HepG2 (cell line): ENCODE measurements around the gene FSTL1. TPM values are rescaled to one million over a fixed set of nuclear protein-coding genes. Genes with fewer than 3 reads are reported as not detected.

Source experiments
- AHR ChIP-seq: IDR thresholded peaks from 2 replicates; pipeline ENCODE4 v1.6.1; 2018; ENCODE audit warnings: missing genetic modification reagents, missing compliant biosample characterization
- ARNT ChIP-seq: fragments of 450-650 bp; IDR thresholded peaks from 2 replicates; pipeline ENCODE4 v1.6.1; 2017
- ATF3 ChIP-seq: sonication (generic); formaldehyde crosslinking; IDR thresholded peaks from 2 replicates; pipeline ENCODE4 v1.4.0; 2020; ENCODE audit warnings: missing genetic modification reagents
- FOXO1 ChIP-seq: sonication (generic); formaldehyde crosslinking; IDR thresholded peaks from 2 replicates; pipeline ENCODE4 v1.4.0; 2020; ENCODE audit warnings: missing genetic modification reagents
- HNF4A ChIP-seq: sonication (generic); formaldehyde crosslinking; IDR thresholded peaks from 2 replicates; pipeline ENCODE4 v1.4.0; 2020; ENCODE audit warnings: missing genetic modification reagents
- JUNB ChIP-seq: sonication (generic); formaldehyde crosslinking; IDR thresholded peaks from 2 replicates; pipeline ENCODE4 v1.8.0; 2022; ENCODE audit warnings: missing genetic modification reagents, mild to moderate bottlenecking, borderline replicate concordance
- KDM1A ChIP-seq: IDR thresholded peaks from 2 replicates; pipeline ENCODE4 v1.6.1; 2016; ENCODE audit warnings: missing compliant biosample characterization
- MED1 ChIP-seq: sonication (generic); formaldehyde crosslinking; IDR thresholded peaks from 2 replicates; pipeline ENCODE4 v1.4.0; 2020; ENCODE audit warnings: missing genetic modification reagents
- MEIS1 ChIP-seq: sonication (generic); formaldehyde crosslinking; IDR thresholded peaks from 2 replicates; pipeline ENCODE4 v1.9.0; 2021; ENCODE audit warnings: mild to moderate bottlenecking, missing genetic modification reagents, moderate library complexity, borderline replicate concordance
- MXD1 ChIP-seq: sonication (generic); formaldehyde crosslinking; IDR thresholded peaks from 2 replicates; pipeline ENCODE4 v1.4.0; 2020; ENCODE audit warnings: mild to moderate bottlenecking, missing genetic modification reagents
- SNAI1 ChIP-seq: sonication (generic); formaldehyde crosslinking; IDR thresholded peaks from 2 replicates; pipeline ENCODE4 v1.5.0; 2020; ENCODE audit warnings: mild to moderate bottlenecking, missing genetic modification reagents, borderline replicate concordance
- SUZ12 ChIP-seq: fragments of 150-350 bp; IDR thresholded peaks from 2 replicates; pipeline ENCODE4 v1.6.1; 2014; ENCODE audit warnings: low read depth, low read length
- TEAD2 ChIP-seq: sonication (generic); formaldehyde crosslinking; IDR thresholded peaks from 2 replicates; pipeline ENCODE4 v1.9.0; 2021; ENCODE audit warnings: missing genetic modification reagents
- YY1 ChIP-seq: IDR thresholded peaks from 2 replicates; pipeline ENCODE4 v1.6.1; 2011; ENCODE audit warnings: low read length, low read depth, moderate library complexity, mild to moderate bottlenecking; ENCODE audit not compliant: insufficient read depth, insufficient replicate concordance
- ZC3H13 ChIP-seq: sonication (generic); formaldehyde crosslinking; IDR thresholded peaks from 2 replicates; pipeline ENCODE4 v1.8.1; 2023; ENCODE audit warnings: mild to moderate bottlenecking, missing genetic modification reagents, moderate library complexity
- ZFAT ChIP-seq: sonication (generic); formaldehyde crosslinking; conservative IDR thresholded peaks from 2 replicates; pipeline ENCODE4 v1.8.1; 2023; ENCODE audit warnings: missing genetic modification reagents, inconsistent platforms
- ZFP82 ChIP-seq: sonication (generic); formaldehyde crosslinking; IDR thresholded peaks from 2 replicates; pipeline ENCODE4 v1.5.1; 2020; ENCODE audit warnings: mild to moderate bottlenecking, missing genetic modification reagents, borderline replicate concordance
- ZNF143 ChIP-seq: sonication (generic); formaldehyde crosslinking; IDR thresholded peaks from 2 replicates; pipeline ENCODE4 v1.4.0; 2020; ENCODE audit warnings: missing genetic modification reagents
- ZNF44 ChIP-seq: sonication (generic); formaldehyde crosslinking; IDR thresholded peaks from 2 replicates; pipeline ENCODE4 v1.5.1; 2020; ENCODE audit warnings: mild to moderate bottlenecking, missing genetic modification reagents
- ZNF589 ChIP-seq: sonication (generic); formaldehyde crosslinking; conservative IDR thresholded peaks from 2 replicates; pipeline ENCODE4 v1.8.0; 2022; ENCODE audit warnings: mild to moderate bottlenecking, moderate library complexity, missing genetic modification reagents
- ZNF607 ChIP-seq: sonication (generic); formaldehyde crosslinking; IDR thresholded peaks from 2 replicates; pipeline ENCODE4 v1.5.1; 2020; ENCODE audit warnings: missing genetic modification reagents, mild to moderate bottlenecking, borderline replicate concordance
- ZNF615 ChIP-seq: sonication (generic); formaldehyde crosslinking; IDR thresholded peaks from 2 replicates; pipeline ENCODE4 v1.5.0; 2020; ENCODE audit warnings: mild to moderate bottlenecking, missing genetic modification reagents, borderline replicate concordance
- ZNF660 ChIP-seq: sonication (generic); formaldehyde crosslinking; IDR thresholded peaks from 2 replicates; pipeline ENCODE4 v1.5.1; 2020; ENCODE audit warnings: mild to moderate bottlenecking, low read depth, missing genetic modification reagents, borderline replicate concordance
- polyA plus RNA-seq, 8 experiments: library from polyadenylated mRNA; depleted of rRNA in 3 of 8; stranded (reverse) in 7 of 8; unstranded in 1 of 8; fragments of >200 nt; fragmentation: Illumina TruSeq in 4 of 8; extraction: Trizol in 4 of 8; gene quantifications; 2 replicates each; pipeline versions ENCODE4 v1.2.1 to v1.2.3, GENCODE V29; 2011 to 2016; ENCODE audit warnings: low read depth in 4 of 8, missing spikeins in 1 of 8, mixed read lengths in 1 of 8; ENCODE audit not compliant: insufficient read depth in 1 of 8
- total RNA-seq, 5 experiments: library from RNA; depleted of rRNA; stranded (reverse); fragments of >200 nt; fragmentation: Illumina TruSeq; extraction: Trizol; gene quantifications; 2 replicates each; pipeline ENCODE4 v1.2.3, GENCODE V29; 2016; ENCODE audit warnings: low read depth in 1 of 5
- TF ChIP-seq, protein P1 (sequence below): sonication (generic); formaldehyde crosslinking; IDR thresholded peaks from 2 replicates; pipeline ENCODE4 v1.8.1; 2023; ENCODE audit warnings: mild to moderate bottlenecking, missing genetic modification reagents
- TF ChIP-seq, protein P2 (sequence below): IDR thresholded peaks from 2 replicates; pipeline ENCODE4 v1.6.1; 2016; ENCODE audit warnings: control low read depth
- TF ChIP-seq, protein P3 (sequence below): sonication (generic); formaldehyde crosslinking; conservative IDR thresholded peaks from 2 replicates; pipeline ENCODE4 v1.4.0; 2020; ENCODE audit warnings: missing genetic modification reagents

The FSTL1 gene
- total and polyA plus RNA-seq, 2 of the 13 experiments (the other 11 are each of a cell fraction or from before 2014, with no cell fraction given): 0.07 to 0.29 TPM

- TF ChIP-seq FOXO1 (no peak), ZFP82 (CRISPR knock-in tag) (no peak), ATF3 (no peak), JUNB (CRISPR knock-in tag) (no peak), ZNF607 (no peak), ZNF589 (CRISPR knock-in tag) (no peak), ZFAT (CRISPR knock-in tag) (no peak), AHR (CRISPR knock-in tag) (no peak), HNF4A (CRISPR knock-in tag) (no peak), KDM1A (CRISPR knock-in tag) (no peak), MEIS1 (no peak), MED1 (no peak), SNAI1 (CRISPR knock-in tag) (0 out of 2 replicates have a peak, but pooled peaks have one; percentile 73), ZNF143 (CRISPR knock-in tag) (no peak), ZNF44 (peak; percentile 15; the same call in 1 of the 2 replicates), ZNF660 (CRISPR knock-in tag) (no peak), ARNT (no peak), SUZ12 (no peak), ZNF615 (CRISPR knock-in tag) (no peak), MXD1 (CRISPR knock-in tag) (no peak; the same call in 1 of the 2 replicates), YY1 (no peak), TEAD2 (CRISPR knock-in tag) (no peak), ZC3H13 (CRISPR knock-in tag) (no peak)
- TF ChIP-seq, protein P1, sequence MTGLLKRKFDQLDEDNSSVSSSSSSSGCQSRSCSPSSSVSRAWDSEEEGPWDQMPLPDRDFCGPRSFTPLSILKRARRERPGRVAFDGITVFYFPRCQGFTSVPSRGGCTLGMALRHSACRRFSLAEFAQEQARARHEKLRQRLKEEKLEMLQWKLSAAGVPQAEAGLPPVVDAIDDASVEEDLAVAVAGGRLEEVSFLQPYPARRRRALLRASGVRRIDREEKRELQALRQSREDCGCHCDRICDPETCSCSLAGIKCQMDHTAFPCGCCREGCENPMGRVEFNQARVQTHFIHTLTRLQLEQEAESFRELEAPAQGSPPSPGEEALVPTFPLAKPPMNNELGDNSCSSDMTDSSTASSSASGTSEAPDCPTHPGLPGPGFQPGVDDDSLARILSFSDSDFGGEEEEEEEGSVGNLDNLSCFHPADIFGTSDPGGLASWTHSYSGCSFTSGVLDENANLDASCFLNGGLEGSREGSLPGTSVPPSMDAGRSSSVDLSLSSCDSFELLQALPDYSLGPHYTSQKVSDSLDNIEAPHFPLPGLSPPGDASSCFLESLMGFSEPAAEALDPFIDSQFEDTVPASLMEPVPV: 0 out of 2 replicates have a peak, but pooled peaks have one; percentile 28
- TF ChIP-seq, protein P2, sequence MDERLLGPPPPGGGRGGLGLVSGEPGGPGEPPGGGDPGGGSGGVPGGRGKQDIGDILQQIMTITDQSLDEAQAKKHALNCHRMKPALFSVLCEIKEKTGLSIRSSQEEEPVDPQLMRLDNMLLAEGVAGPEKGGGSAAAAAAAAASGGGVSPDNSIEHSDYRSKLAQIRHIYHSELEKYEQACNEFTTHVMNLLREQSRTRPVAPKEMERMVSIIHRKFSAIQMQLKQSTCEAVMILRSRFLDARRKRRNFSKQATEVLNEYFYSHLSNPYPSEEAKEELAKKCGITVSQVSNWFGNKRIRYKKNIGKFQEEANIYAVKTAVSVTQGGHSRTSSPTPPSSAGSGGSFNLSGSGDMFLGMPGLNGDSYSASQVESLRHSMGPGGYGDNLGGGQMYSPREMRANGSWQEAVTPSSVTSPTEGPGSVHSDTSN: no peak
- TF ChIP-seq, protein P3, sequence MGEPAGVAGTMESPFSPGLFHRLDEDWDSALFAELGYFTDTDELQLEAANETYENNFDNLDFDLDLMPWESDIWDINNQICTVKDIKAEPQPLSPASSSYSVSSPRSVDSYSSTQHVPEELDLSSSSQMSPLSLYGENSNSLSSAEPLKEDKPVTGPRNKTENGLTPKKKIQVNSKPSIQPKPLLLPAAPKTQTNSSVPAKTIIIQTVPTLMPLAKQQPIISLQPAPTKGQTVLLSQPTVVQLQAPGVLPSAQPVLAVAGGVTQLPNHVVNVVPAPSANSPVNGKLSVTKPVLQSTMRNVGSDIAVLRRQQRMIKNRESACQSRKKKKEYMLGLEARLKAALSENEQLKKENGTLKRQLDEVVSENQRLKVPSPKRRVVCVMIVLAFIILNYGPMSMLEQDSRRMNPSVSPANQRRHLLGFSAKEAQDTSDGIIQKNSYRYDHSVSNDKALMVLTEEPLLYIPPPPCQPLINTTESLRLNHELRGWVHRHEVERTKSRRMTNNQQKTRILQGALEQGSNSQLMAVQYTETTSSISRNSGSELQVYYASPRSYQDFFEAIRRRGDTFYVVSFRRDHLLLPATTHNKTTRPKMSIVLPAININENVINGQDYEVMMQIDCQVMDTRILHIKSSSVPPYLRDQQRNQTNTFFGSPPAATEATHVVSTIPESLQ (CRISPR knock-in tag): no peak
Measured at GRCh38 chr3:120348065-120348990, 102.5 kb downstream of the FSTL1 start (continued).
